Left lobe of liver (tissue), 2 donors: ENCODE data around the gene CTIF. TPM values are rescaled to one million over a fixed set of nuclear protein-coding genes. Genes with fewer than 3 reads are reported as not detected.

Experiments used
- ATAC-seq: fragments of 200-7000 bp; cut with Tn5 transposase; one replicate; pipeline ENCODE4 v1.9.1; 2020; ENCODE audit warnings: mild to moderate bottlenecking, moderate library complexity
- DNase-seq: peaks from one replicate; pipeline ENCODE4 v3.0.0-alpha.2; 2020; ENCODE audit warnings: low spot score
- total RNA-seq: library from RNA; stranded (reverse); gene quantifications from one replicate; pipeline ENCODE4 v1.2.1, GENCODE V29; 2021
- donor health status: DM: no; HTN: no; CAD: no; lungs with moderate emphysema.
- donor health status: DM: no; HTN: yes; CAD: no.

CTIF gene
- total RNA-seq, 1 donor from 2014 or later, result 74.4 TPM

DNA sequence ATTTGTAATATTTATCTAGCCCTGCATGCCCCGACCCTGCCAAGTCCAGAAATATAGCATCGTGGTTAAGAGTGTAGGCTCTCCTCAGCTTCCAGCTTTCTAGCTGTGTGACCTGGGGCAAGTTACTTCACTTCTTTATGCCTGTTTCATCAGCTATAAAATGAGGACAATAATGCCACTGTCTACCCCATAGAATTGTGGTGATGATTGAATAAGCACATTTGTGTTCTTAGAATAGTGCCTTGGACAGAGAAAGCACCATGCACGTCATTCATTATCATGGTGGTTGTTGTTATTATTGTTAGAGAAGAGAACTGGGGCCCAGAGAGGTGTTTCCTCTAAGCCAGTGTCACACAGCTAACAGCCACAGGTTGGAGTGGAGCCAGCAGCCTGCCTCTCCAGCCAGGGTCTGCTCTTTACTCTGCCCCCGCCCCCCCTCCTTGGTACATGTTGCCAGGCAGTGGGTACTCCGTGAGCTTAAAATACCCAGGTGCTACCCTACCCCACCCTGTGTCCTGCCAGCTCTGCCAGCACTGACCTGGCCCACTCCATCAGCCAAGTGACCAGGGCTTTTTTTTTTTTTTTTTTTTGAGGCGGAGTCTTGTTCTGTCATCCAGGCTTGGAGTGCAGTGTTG is 202.1 kb downstream of the CTIF start:
- ATAC-seq (no peak), DNase-seq (no peak)

DNA sequence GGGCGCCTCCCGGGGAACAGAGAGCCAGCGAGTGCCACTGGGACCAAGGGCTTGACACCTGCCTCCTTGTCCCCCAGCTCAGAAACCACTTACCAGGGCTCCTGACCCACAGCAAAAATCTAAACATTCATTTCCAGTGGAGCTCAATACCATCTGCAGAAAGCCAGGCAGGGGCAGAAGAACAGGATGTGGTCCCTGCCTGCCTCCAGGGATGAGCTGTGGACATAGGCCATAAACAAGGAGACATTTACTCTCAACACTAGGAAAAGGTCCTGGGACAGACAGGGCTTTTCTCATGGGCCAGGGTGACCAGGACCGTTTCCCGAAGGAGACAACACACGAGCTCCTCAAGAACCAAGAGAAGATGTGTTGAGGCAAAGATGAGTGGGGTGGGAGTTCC is 203.0 kb downstream of the CTIF start:
- no peak for ATAC-seq
- DNase-seq, result no peak

- DNase-seq (no peak), ATAC-seq (no peak)
Observed at GRCh38 chr18:48742304-48742703, 203.5 kb downstream of the CTIF start.

DNA sequence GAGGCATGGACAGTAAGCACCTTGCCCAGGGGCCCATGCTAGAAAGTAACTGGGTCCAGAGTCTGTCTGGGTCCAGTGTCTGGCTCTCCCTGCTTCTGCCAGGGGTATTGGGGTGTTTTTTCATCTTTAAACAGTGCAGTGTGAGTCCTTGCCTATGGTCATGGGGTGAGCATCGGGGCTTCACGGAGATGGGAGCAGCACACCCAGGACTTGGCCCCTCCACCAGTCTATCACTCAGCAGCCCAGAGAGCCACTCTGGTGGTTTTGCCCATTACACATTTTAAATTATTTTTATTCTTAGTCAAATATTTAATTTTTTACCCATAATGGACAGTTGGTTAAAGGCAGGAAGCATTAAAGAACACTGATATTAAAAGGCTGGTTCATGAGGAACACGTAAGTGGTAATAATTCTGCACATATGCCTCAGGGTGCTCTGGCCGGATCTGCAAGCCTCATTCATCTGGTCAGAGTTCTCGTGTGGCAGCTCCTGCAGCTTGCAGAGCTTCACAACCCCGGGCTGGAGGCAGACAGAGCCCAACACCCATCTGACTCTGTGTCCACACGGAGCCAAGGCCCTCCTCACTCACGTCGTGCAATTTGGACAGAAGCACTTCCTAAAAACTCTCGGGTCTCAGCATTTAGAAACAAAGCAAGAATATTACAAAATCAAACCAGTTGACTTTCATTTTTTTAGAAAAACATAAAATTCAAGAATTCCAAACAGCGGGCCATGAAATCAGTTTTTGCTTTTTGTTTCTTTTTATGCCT is 204.1 kb downstream of the CTIF start:
- ATAC-seq (peak; percentile 48), DNase-seq (no peak)

GRCh38 chr18:48743886-48744285 is 205.1 kb downstream of the CTIF start:
- DNase-seq, result no peak
- no peak for ATAC-seq

DNA sequence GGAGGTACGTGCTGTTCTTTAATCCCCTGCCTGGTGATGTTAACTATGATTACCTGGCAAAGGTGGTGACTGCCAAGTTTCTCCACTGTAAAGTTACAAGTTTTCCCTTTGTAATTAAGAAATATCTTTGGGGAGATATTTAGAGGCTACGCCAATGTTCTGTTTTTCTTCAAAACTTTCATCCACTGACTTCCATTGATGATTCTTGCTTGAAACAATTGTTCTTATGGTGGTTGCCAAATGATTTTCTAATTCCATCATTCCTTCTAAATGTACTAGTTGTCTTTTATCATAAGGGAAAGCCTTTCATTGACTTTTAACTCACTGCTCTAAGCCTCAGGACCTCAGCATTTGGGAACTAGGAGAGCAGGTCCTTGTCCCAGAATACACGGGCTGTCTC is 206.5 kb downstream of the CTIF start:
- DNase-seq, result no peak
- ATAC-seq, result no peak

GRCh38 chr18:48749768-48750167 is 210.9 kb downstream of the CTIF start:
- ATAC-seq (peak; percentile 29), DNase-seq (no peak)

DNA sequence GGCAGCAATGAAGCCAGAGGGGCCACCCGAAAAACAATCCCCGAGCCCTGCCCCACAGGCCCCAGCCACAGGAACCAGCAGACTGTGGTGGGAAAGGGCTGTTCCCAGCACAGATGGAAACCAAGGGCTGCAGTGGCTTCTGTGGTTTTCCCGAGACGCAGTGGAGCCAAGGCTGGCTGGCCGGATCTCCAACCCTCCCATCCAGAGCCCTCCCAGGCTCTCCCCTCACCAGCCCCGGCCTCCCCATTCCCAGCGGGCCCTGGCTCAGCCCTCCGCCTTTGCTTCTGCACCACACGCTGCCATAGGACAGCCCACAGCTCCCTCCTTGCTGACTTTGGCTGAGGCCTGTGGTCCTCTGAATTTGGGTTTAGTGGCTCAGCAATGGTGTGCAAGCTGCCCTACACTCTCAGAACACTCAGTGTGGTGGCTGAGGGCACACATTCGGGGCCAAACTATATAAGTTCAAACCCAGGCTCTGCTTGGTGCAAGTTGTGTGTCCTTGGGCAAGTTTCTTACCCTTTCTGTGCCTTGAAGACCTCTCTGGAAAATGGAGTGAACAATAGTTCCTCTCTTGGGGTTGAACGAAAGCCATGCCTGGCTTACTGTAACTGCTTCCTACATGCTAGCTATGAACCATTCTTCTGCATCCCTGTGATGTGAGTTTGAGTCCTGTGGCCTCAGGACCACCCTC is 211.8 kb downstream of the CTIF start:
- no peak for DNase-seq
- ATAC-seq, result peak; percentile 12

- DNase-seq, result no peak
- ATAC-seq, result no peak
Observed at GRCh38 chr18:48751727-48752468, 213.1 kb downstream of the CTIF start.

- ATAC-seq, result no peak
- DNase-seq, result no peak
Observed at GRCh38 chr18:48752478-48752877, 213.6 kb downstream of the CTIF start.

GRCh38 chr18:48752928-48753327 is 214.1 kb downstream of the CTIF start:
- no peak for ATAC-seq

GRCh38 chr18:48753691-48754090 is 214.9 kb downstream of the CTIF start:
- no peak for DNase-seq
- ATAC-seq, result peak; percentile 24

More at GRCh38 chr18:48752928-48753327, 214.1 kb downstream of the CTIF start:
- DNase-seq, result no peak

GRCh38 chr18:48754559-48754958 is 215.7 kb downstream of the CTIF start:
- DNase-seq (no peak), ATAC-seq (no peak)

- no peak for DNase-seq
- ATAC-seq, result no peak
Observed at GRCh38 chr18:48754993-48755473, 216.2 kb downstream of the CTIF start.

- DNase-seq (no peak), ATAC-seq (no peak)
Observed at GRCh38 chr18:48756511-48757226, 217.8 kb downstream of the CTIF start.

DNA sequence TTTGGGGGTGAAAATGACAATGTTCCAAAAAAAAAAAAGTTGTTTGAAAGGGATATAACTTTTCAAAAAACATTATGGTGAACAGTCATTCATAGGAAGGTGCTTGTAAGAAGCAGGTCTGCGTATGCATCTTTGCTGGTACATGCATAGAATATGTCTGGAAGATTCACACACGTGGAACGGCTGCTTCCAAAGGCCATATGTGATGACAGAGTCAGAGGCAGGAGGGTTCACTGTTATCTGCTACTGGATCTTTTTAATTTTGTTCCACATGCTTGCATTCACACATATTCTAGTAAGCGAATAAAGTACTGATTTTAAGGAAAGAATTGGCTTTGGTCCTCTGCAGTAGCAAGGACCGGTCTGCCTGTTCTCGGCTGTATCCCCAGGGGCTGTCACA is 218.5 kb downstream of the CTIF start:
- DNase-seq, result no peak
- no peak for ATAC-seq

- ATAC-seq, result no peak
- DNase-seq, result no peak
Observed at GRCh38 chr18:48757906-48758305, 219.1 kb downstream of the CTIF start.

DNA sequence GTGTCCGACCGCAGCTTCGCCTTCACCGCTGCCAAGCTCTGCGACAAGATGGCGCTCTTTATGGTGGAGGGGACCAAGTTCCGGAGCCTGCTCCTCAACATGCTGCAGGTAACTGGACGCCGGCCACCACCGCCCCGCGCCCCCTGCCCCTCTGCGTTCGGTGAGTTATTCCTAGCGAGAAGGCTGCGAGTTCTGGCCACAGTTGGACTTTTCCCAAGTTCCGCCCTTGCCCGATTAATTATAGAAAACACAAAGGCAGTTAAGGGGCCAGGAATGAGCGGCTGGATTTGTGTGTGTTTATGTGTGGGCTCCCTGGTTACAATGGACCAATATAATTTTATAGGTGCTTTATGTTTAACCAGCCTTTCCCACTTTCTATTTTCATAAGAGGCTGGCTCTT is 222.8 kb downstream of the CTIF start:
- DNase-seq, result no peak
- no peak for ATAC-seq

DNA sequence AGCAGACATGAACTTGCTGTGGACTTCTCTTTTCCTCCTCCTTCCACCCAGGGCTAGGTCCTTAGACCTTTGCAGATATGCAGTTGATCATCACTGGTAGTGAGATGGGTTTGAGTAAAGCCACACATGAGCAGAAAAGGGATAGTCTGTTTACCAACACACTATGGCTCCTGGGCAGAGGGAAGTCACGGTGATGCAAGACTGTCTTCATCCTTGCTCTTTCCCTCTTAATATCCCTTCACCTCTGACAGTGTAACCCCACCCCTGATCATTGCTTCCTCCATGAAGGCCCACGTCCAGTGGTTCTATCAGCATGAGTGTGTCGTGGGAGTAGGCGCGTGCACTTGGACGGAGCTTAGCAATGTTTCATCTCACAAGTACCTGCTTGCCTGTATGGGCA is 223.2 kb downstream of the CTIF start:
- ATAC-seq (no peak), DNase-seq (no peak)
